C4-2B (cell line): Measurements from ENCODE around the gene EDNRB.

Source experiments
- ZFX ChIP-seq: fragments of 450-650 bp; IDR thresholded peaks from 2 replicates; pipeline ENCODE4 v1.6.1; 2017
- TF ChIP-seq, protein P1 (sequence below): fragments of 450-650 bp; conservative IDR thresholded peaks from 2 replicates; pipeline ENCODE4 v1.5.1; 2017; ENCODE audit warnings: mild to moderate bottlenecking

DNA sequence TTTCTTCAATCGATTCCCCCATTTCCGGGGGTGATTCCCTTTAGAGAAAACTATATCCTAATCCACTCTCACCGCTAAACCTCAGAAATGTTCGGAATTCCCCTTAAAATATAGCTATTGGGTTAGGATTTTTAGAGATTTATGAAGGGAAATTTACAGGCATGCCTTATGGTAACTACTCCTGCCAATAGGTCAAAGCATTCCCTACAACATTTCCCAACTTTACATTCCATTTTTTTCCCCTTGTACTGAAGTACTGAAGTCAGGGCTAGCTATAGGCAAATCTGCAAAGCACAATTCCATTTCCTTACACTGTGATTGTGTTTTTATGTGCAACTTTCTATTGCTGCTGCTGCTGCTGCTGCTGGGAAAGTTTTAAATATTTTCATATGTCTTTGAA lies 2.1 kb downstream of the EDNRB start:
- TF ChIP-seq, protein P1, sequence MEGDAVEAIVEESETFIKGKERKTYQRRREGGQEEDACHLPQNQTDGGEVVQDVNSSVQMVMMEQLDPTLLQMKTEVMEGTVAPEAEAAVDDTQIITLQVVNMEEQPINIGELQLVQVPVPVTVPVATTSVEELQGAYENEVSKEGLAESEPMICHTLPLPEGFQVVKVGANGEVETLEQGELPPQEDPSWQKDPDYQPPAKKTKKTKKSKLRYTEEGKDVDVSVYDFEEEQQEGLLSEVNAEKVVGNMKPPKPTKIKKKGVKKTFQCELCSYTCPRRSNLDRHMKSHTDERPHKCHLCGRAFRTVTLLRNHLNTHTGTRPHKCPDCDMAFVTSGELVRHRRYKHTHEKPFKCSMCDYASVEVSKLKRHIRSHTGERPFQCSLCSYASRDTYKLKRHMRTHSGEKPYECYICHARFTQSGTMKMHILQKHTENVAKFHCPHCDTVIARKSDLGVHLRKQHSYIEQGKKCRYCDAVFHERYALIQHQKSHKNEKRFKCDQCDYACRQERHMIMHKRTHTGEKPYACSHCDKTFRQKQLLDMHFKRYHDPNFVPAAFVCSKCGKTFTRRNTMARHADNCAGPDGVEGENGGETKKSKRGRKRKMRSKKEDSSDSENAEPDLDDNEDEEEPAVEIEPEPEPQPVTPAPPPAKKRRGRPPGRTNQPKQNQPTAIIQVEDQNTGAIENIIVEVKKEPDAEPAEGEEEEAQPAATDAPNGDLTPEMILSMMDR = no peak
- no peak for TF ChIP-seq ZFX
